ENCODE results near the gene CXXC1.
"Not testable (repeated sequence)": the region's sequence is repeated elsewhere in the genome, so short reads cannot be mapped to it uniquely, and the experiment has no call there.

The CXXC1 gene

DNA sequence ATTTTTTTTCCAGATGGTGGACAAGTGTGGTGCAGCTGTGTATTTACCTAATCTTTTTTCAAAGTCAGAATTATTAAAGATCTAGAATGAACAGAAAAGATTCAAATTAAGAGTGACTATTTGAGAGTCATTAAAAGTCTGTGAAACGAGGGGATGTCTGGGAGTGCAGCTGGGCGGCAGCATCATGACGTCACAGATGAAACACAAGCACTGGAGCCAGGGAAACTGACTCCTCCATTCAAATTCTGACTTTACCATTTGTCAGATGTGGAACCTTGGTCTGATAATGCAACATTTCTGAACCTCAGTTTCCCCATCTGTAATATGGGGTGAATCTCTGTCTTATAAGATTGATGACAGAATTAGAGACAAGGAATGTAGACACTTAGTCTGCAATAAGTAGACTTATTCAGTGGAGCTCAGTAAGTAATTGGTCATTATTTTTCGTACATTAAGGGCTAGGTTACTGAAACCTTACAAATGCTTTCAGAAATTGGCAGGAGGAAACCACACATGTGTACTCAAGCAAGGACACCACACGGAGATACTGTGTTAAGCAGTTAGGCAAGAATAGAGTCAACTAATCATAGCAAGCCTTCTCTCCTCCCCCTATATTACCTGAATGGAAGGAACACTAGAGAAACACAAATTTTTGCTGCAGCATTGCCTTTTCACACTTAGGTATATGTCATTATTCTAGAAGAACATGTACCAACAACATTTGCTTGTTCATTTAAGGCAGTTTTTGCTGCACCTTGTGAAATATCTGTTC is 27.8 kb upstream of the CXXC1 start:
- no peak for TF ChIP-seq CTCF (IDR thresholded peaks at IDR 0.05; ENCODE audit: control insufficient read depth, extremely low read depth, insufficient read depth)
- H3K4me3 ChIP-seq (ENCODE audit: low read depth, low read length), result no peak overlapping the region
- DNase-seq (ENCODE audit: low read depth), result no peak

- no peak for TF ChIP-seq CTCF (IDR thresholded peaks at IDR 0.05; ENCODE audit: control insufficient read depth, extremely low read depth, insufficient read depth)
- H3K4me3 ChIP-seq (ENCODE audit: low read depth, low read length), result no peak overlapping the region
- no peak for DNase-seq (ENCODE audit: low read depth)
Measured at GRCh38 chr18:50313873-50314460, 26.5 kb upstream of the CXXC1 start.

GRCh38 chr18:50313031-50313607 is 25.6 kb upstream of the CXXC1 start:
- no peak overlapping the region for H3K4me3 ChIP-seq (ENCODE audit: low read depth, low read length)
- no peak for DNase-seq (ENCODE audit: low read depth)
- TF ChIP-seq CTCF (IDR thresholded peaks at IDR 0.05; ENCODE audit: control insufficient read depth, extremely low read depth, insufficient read depth), result no peak

DNA sequence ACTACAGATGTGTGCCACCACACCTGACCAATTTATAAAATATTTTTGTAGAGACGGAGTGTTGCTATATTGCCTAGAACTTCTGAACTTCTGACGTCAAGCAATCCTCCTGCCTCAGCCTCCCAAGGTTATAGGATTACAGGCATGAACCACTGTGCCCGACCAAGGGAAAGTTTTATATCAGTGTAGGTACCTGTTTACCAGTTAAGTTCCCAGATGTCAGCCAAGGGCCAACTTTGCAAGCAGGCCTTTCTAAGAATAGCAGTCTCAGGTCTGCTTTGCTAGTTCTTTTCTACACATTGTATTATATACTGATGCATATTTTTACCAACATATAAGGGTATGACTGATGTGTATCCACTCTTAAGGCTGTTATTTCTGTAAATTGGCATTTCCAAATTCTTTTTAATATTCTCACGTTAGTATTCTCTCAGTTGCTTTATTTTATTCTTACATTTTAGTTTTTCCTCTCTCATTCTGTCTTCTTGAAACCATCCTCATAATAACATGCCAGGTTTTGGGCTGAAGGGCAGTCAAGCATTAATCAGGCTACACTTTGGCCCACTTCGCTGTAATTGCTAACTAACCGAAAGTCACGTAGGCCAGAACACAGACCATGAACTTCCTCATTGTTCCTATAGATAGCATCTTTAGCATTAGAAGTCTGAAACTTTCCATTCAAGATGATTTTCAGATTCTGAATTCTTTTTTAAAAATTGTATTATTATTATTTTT is 25.0 kb upstream of the CXXC1 start:
- no peak for TF ChIP-seq CTCF (IDR thresholded peaks at IDR 0.05; ENCODE audit: control insufficient read depth, extremely low read depth, insufficient read depth)
- DNase-seq (ENCODE audit: low read depth), result no peak
- H3K4me3 ChIP-seq (ENCODE audit: low read depth, low read length), result no peak overlapping the region

- DNase-seq (ENCODE audit: low read depth), result no peak
- H3K4me3 ChIP-seq (ENCODE audit: low read depth, low read length), result no peak overlapping the region
- no peak for TF ChIP-seq CTCF (IDR thresholded peaks at IDR 0.05; ENCODE audit: control insufficient read depth, extremely low read depth, insufficient read depth)
Measured at GRCh38 chr18:50311650-50312049, 24.2 kb upstream of the CXXC1 start.

- no peak overlapping the region for H3K4me3 ChIP-seq (ENCODE audit: low read depth, low read length)
- DNase-seq (ENCODE audit: low read depth), result no peak
- no peak for TF ChIP-seq CTCF (IDR thresholded peaks at IDR 0.05; ENCODE audit: control insufficient read depth, extremely low read depth, insufficient read depth)
Measured at GRCh38 chr18:50310080-50310479, 22.6 kb upstream of the CXXC1 start.

GRCh38 chr18:50308851-50309250 is 21.4 kb upstream of the CXXC1 start:
- not testable (repeated sequence) for DNase-seq (ENCODE audit: low read depth); H3K4me3 ChIP-seq (ENCODE audit: low read depth, low read length)
